ENCODE data around the gene TASP1. TPM values are rescaled to one million over a fixed set of nuclear protein-coding genes. Genes with fewer than 3 reads are reported as not detected.

The TASP1 gene
- total RNA-seq, 1 donor from 2014 or later = 14.3 TPM

GRCh38 chr20:13671916-13672378, 33.2 kb upstream of the TASP1 start:
- intact Hi-C loops (cut with DNase I) = no loop called here
- Histone ChIP-seq H3K4me1 (no peaks in the 10 kb centered on the region), H3K36me3 (no peaks in the 10 kb centered on the region), H3K27ac (no peak overlapping the region), H3K4me3 (no peak overlapping the region), H3K27me3 (ENCODE audit: low read depth) (no peaks in the 10 kb centered on the region), H3K9me3 (no peaks in the 10 kb centered on the region)
- no peak for TF ChIP-seq CTCF (IDR thresholded peaks at IDR 0.05)
- ATAC-seq (peak in 1 of 2 donors; percentile 46), DNase-seq (no peak)

- no peak for DNase-seq
- no peak for TF ChIP-seq CTCF (IDR thresholded peaks at IDR 0.05)
- no peaks in the 10 kb centered on the region for H3K9me3 ChIP-seq
- H3K27ac ChIP-seq = peak overlapping the region; percentile 11
- no peak overlapping the region for H3K4me3 ChIP-seq
- intact Hi-C loops (cut with DNase I) = no loop called here
- no peaks in the 10 kb centered on the region for H3K36me3 ChIP-seq
- no peaks in the 10 kb centered on the region for H3K4me1 ChIP-seq
- no peaks in the 10 kb centered on the region for H3K27me3 ChIP-seq (ENCODE audit: low read depth)
- no peak for ATAC-seq
These were observed 32.8 kb upstream of the TASP1 start for GRCh38 chr20:13671512-13671911.

GRCh38 chr20:13670160-13670559, 31.4 kb upstream of the TASP1 start:
- H3K9me3 ChIP-seq = no peaks in the 10 kb centered on the region
- no peak for ATAC-seq
- no peaks in the 10 kb centered on the region for H3K36me3 ChIP-seq
- no peaks in the 10 kb centered on the region for H3K27me3 ChIP-seq (ENCODE audit: low read depth)
- DNase-seq = no peak
- TF ChIP-seq CTCF (IDR thresholded peaks at IDR 0.05) = no peak
- H3K4me3 ChIP-seq = no peak overlapping the region
- no peaks in the 10 kb centered on the region for H3K4me1 ChIP-seq
- intact Hi-C loops (cut with DNase I) = no loop called here
- no peak overlapping the region for H3K27ac ChIP-seq

GRCh38 chr20:13665709-13666395, 27.1 kb upstream of the TASP1 start:
- Histone ChIP-seq H3K36me3 (no peaks in the 10 kb centered on the region), H3K27ac (no peak overlapping the region), H3K4me3 (no peak overlapping the region), H3K9me3 (no peaks in the 10 kb centered on the region), H3K4me1 (no peaks in the 10 kb centered on the region), H3K27me3 (ENCODE audit: low read depth) (no peaks in the 10 kb centered on the region)
- ATAC-seq = no peak
- intact Hi-C loops (cut with DNase I) = no loop called here
- TF ChIP-seq CTCF (IDR thresholded peaks at IDR 0.05) = no peak
- DNase-seq = no peak

- no peak for DNase-seq
- no peaks in the 10 kb centered on the region for H3K36me3 ChIP-seq
- intact Hi-C loops (cut with DNase I) = no loop called here
- no peak overlapping the region for H3K4me3 ChIP-seq
- H3K4me1 ChIP-seq = no peaks in the 10 kb centered on the region
- H3K27me3 ChIP-seq (ENCODE audit: low read depth) = no peaks in the 10 kb centered on the region
- H3K27ac ChIP-seq = no peak overlapping the region
- no peak for TF ChIP-seq CTCF (IDR thresholded peaks at IDR 0.05)
- no peak for ATAC-seq
- no peaks in the 10 kb centered on the region for H3K9me3 ChIP-seq
These were observed 22.4 kb upstream of the TASP1 start for GRCh38 chr20:13661070-13661685.

All from lower lobe of right lung (tissue), 2 donors.